ENCODE measurements around the gene WDR83. TPM values are rescaled to one million over a fixed set of nuclear protein-coding genes. Genes with fewer than 3 reads are reported as not detected.
A peak's percentile ranks its signal among the peaks of the same experiment; 100 is the strongest.

The WDR83 gene
- polyA plus RNA-seq, 3 donors, result 7.9 to 9.9 (median 8.5) TPM

- Histone ChIP-seq H3K9ac (ENCODE audit: insufficient read depth, low read length, poor library complexity, severe bottlenecking) (peak overlapping the region; percentile 44), H3K27me3 (ENCODE audit: control insufficient read depth in 2 of 2, insufficient read depth in 2 of 2, low read length in 2 of 2) (no peaks in the 10 kb centered on the region), H3K4me2 (replicated peaks; ENCODE audit: extremely low read depth, low read length, poor library complexity, severe bottlenecking) (peak overlapping the region; percentile 77), H4K20me1 (ENCODE audit: insufficient read depth, low read length) (peaks cover 56% of the 10 kb centered on the region), H3K27ac (ENCODE audit: low read depth in 1 of 2, low read length in 2 of 2) (peak overlapping the region; percentile 76 to 96), H3K9me3 (replicated peaks in 1 of 2; ENCODE audit: control insufficient read depth in 1 of 2, insufficient read depth in 1 of 2, low read length in 2 of 2) (no peaks in the 10 kb centered on the region), H3K4me1 (ENCODE audit: control insufficient read depth in 1 of 2, insufficient read depth in 2 of 2, low read length in 2 of 2) (peaks cover 40 to 49% of the 10 kb centered on the region in 2 donors), H3K4me3 (replicated peaks in 1 of 3; ENCODE audit: low read depth in 2 of 3, low read length in 3 of 3) (peak overlapping the region in 1 of 3 experiments; percentile 96), H2AFZ (ENCODE audit: insufficient read depth, low read depth, low read length, poor library complexity, severe bottlenecking) (no peak overlapping the region), H3K36me3 (replicated peaks in 1 of 2; ENCODE audit: control insufficient read depth in 1 of 2, insufficient read depth in 2 of 2, low read length in 2 of 2) (peaks cover 48 to 52% of the 10 kb centered on the region in 2 donors), H3K79me2 (ENCODE audit: insufficient read depth, low read length) (peaks cover 63% of the 10 kb centered on the region)
- DNase-seq, result no peak
- WGBS (ENCODE audit: insufficient coverage), result 79% methylated on average over 24 of the region's 29 CpGs
- Mint-ChIP-seq H3K4me1 (peaks cover 35% of the 10 kb centered on the region), H3K36me3 (peaks cover 39 to 59% of the 10 kb centered on the region in 2 donors), H3K4me3 (peak overlapping the region in 1 of 2 donors; percentile 95), H3K9me3 (no peaks in the 10 kb centered on the region), H3K27ac (peak overlapping the region; percentile 77 to 98 (median 96)), H3K27me3 (ENCODE audit: low read depth in 3 of 3) (peaks cover 0 to 3% (median 2%) of the 10 kb centered on the region in 3 donors)
- TF ChIP-seq CTCF (IDR thresholded peaks at IDR 0.05), result no peak
- intact Hi-C loops (cut with micrococcal nuclease), result loop anchor here (2.0 to 10.0 kb wide), 5 partner anchors 16 to 500 kb away; partner anchors contain the start of genes ZNF490 (in 2 of the 2), ZNF791 (in 2 of the 2), DHPS (in 1 of the 2) and JUNB (in 1 of the 2)
These were observed 2.0 kb upstream of the WDR83 start for GRCh38 chr19:12664406-12665280.

- peak overlapping the region; percentile 94 to 98 (median 96) for H3K27ac Mint-ChIP-seq
- H3K27ac ChIP-seq (ENCODE audit: low read depth in 1 of 2, low read length in 2 of 2), result peak overlapping the region; percentile 76 to 96
- DNase-seq, result peak; percentile 93 to 96 (median 93)
- WGBS (ENCODE audit: insufficient coverage), result 0% methylated on average over 10 of the region's 10 CpGs
- H3K36me3 Mint-ChIP-seq, result peaks cover 33 to 53% of the 10 kb centered on the region in 2 donors
- H3K9me3 Mint-ChIP-seq, result no peaks in the 10 kb centered on the region
- peaks cover 44 to 47% of the 10 kb centered on the region in 2 donors for H3K36me3 ChIP-seq (replicated peaks in 1 of 2; ENCODE audit: control insufficient read depth in 1 of 2, insufficient read depth in 2 of 2, low read length in 2 of 2)
- peak overlapping the region; percentile 95 to 98 for H3K4me3 Mint-ChIP-seq
- H3K9me3 ChIP-seq (replicated peaks in 1 of 2; ENCODE audit: control insufficient read depth in 1 of 2, insufficient read depth in 1 of 2, low read length in 2 of 2), result no peaks in the 10 kb centered on the region
- H3K27me3 Mint-ChIP-seq (ENCODE audit: low read depth in 3 of 3), result peaks cover 0 to 3% (median 2%) of the 10 kb centered on the region in 3 donors
- H3K79me2 ChIP-seq (ENCODE audit: insufficient read depth, low read length), result peaks cover 69% of the 10 kb centered on the region
- no peaks in the 10 kb centered on the region for H3K27me3 ChIP-seq (ENCODE audit: control insufficient read depth in 2 of 2, insufficient read depth in 2 of 2, low read length in 2 of 2)
- intact Hi-C loops (cut with micrococcal nuclease), result loop anchor here (2.0 to 10.0 kb wide), 5 partner anchors 16 to 500 kb away; partner anchors contain the start of genes ZNF490 (in 2 of the 2), ZNF791 (in 2 of the 2), DHPS (in 1 of the 2) and JUNB (in 1 of the 2)
- H4K20me1 ChIP-seq (ENCODE audit: insufficient read depth, low read length), result peaks cover 51% of the 10 kb centered on the region
- peak overlapping the region; percentile 95 for H3K9ac ChIP-seq (ENCODE audit: insufficient read depth, low read length, poor library complexity, severe bottlenecking)
- H2AFZ ChIP-seq (ENCODE audit: insufficient read depth, low read depth, low read length, poor library complexity, severe bottlenecking), result no peak overlapping the region
- peaks cover 45 to 54% of the 10 kb centered on the region in 2 donors for H3K4me1 ChIP-seq (ENCODE audit: control insufficient read depth in 1 of 2, insufficient read depth in 2 of 2, low read length in 2 of 2)
- peak overlapping the region; percentile 93 to 98 (median 96) for H3K4me3 ChIP-seq (replicated peaks in 1 of 3; ENCODE audit: low read depth in 2 of 3, low read length in 3 of 3)
- peak overlapping the region; percentile 77 for H3K4me2 ChIP-seq (replicated peaks; ENCODE audit: extremely low read depth, low read length, poor library complexity, severe bottlenecking)
- TF ChIP-seq CTCF (IDR thresholded peaks at IDR 0.05), result no peak
- H3K4me1 Mint-ChIP-seq, result peaks cover 39% of the 10 kb centered on the region
These were observed 1.4 kb upstream of the WDR83 start for GRCh38 chr19:12665281-12665573.
